Stomach (tissue), 4 donors: Measurements from ENCODE around the gene KLK14.

ENCODE experiments used
- CTCF ChIP-seq, 7 experiments: fragments of 450-650 bp in 4 of 7; fragments of 200-600 bp in 3 of 7; sonication (generic) in 3 of 7; IDR thresholded peaks; one replicate each; pipeline ENCODE4 v1.5.1; 2016 to 2019; ENCODE audit warnings: antibody characterized with exemption in 7 of 7, control low read depth in 2 of 7, mild to moderate bottlenecking in 1 of 7
- EP300 ChIP-seq: sonication (generic); formaldehyde crosslinking; IDR thresholded peaks from one replicate; pipeline ENCODE4 v1.6.1; 2017; ENCODE audit warnings: antibody characterized with exemption
- POLR2A ChIP-seq, 4 donors: fragments of 450-650 bp; IDR thresholded peaks; one replicate each; pipeline ENCODE4 v1.6.1; 2016; ENCODE audit warnings: antibody characterized with exemption in 4 of 4, control low read depth in 2 of 4, mild to moderate bottlenecking in 1 of 4, moderate library complexity in 1 of 4

DNA sequence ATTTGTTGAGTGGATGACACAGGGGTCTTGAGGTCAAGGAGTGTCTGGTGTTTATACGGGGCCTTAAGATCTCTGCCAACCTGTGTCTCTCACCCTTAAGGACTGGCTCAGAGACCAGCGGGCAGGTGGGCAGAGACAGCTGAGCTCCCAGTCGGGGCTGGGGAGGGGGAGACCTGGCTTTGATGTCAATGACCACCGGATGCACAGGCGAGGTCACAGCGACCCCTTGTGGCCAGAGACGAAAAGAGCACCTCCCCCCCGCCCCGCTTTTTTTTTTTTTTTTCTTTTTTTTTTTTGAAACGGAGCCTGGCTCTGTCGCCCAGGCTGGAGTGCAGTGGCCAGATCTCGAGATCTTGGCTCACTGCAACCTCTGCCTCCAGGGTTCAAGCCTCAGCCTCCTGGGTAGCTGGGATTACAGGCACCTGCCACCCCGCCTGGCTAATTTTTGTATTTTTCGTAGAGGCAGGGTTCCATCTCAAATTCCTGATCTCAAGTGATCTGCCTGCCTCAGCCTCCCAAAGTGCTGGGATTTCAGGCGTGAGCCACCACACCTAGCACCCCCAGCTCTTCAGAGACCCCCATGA is 12.1 kb upstream of the KLK14 start:
- TF ChIP-seq EP300 = no peak
- TF ChIP-seq CTCF (IDR thresholded peaks at IDR 0.05) = peak in 5 of 7 experiments; percentile 51 to 81 (median 73)
- TF ChIP-seq POLR2A (IDR thresholded peaks at IDR 0.05) = no peak
